Measurements from ENCODE around the gene DTD1. TPM values are rescaled to one million over a fixed set of nuclear protein-coding genes. Genes with fewer than 3 reads are reported as not detected.

DTD1 gene
- total RNA-seq, 3 donors from 2014 or later = 24.1 to 34.6 (median 26.2) TPM

DNA sequence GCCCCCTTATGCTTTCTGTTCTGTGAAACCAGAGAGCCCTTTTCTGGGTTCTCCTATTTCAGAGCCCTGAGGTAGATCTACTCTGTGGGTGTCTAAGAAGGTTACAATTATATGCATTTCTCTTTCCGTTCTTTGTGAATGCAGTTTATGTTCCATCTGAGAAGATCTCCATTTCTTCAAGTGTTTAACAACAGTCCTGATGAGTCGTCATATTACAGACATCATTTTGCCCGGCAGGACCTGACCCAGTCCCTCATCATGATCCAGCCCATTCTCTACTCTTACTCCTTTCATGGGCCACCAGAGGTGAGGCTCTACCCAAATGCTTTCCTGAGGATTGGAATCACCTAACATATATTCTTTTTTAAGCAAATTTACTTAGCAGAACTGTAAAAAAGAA lies 39.4 kb upstream of the DTD1 start:
- intact Hi-C loops (cut with DNase I; ENCODE audit: low total_unique reads) = no loop called here
- Histone ChIP-seq H3K9me3 (no peaks in the 10 kb centered on the region), H3K36me3 (peaks cover 8% of the 10 kb centered on the region), H3K4me3 (no peak overlapping the region), H3K4me1 (no peaks in the 10 kb centered on the region), H3K27me3 (no peaks in the 10 kb centered on the region), H3K27ac (no peak overlapping the region)
- TF ChIP-seq POLR2A (IDR thresholded peaks at IDR 0.05) = no peak
- TF ChIP-seq POLR2AphosphoS5 (IDR thresholded peaks at IDR 0.05) = no peak
- TF ChIP-seq, protein P1, sequence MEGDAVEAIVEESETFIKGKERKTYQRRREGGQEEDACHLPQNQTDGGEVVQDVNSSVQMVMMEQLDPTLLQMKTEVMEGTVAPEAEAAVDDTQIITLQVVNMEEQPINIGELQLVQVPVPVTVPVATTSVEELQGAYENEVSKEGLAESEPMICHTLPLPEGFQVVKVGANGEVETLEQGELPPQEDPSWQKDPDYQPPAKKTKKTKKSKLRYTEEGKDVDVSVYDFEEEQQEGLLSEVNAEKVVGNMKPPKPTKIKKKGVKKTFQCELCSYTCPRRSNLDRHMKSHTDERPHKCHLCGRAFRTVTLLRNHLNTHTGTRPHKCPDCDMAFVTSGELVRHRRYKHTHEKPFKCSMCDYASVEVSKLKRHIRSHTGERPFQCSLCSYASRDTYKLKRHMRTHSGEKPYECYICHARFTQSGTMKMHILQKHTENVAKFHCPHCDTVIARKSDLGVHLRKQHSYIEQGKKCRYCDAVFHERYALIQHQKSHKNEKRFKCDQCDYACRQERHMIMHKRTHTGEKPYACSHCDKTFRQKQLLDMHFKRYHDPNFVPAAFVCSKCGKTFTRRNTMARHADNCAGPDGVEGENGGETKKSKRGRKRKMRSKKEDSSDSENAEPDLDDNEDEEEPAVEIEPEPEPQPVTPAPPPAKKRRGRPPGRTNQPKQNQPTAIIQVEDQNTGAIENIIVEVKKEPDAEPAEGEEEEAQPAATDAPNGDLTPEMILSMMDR (IDR thresholded peaks at IDR 0.05) = no peak
- DNase-seq (ENCODE audit: low spot score in 2 of 2) = no peak

DNA sequence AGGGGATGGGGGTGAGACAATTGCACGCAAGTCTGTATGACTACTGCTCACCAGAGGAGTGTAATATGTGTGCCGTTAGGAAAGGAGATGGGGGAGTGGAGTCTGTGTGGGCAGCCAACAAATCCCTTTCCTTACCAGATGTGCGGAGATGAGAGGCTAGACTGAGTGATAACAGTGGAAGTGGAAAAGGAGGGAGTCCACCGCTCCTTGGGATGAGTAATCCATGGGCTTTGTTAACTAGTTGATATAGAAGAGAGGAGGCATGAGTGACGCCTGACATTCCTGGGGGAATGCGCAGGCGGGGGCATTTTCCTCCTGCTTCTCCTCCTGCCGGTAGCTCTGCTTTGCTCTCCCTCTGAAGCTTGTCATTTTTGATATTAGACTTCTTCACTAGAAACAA lies 34.1 kb upstream of the DTD1 start:
- TF ChIP-seq POLR2AphosphoS5 (IDR thresholded peaks at IDR 0.05) (no peak), POLR2A (IDR thresholded peaks at IDR 0.05) (no peak)
- TF ChIP-seq, protein P1 (IDR thresholded peaks at IDR 0.05) = no peak
- Histone ChIP-seq H3K36me3 (peaks cover 7% of the 10 kb centered on the region), H3K4me1 (no peaks in the 10 kb centered on the region), H3K27ac (no peak overlapping the region), H3K9me3 (no peaks in the 10 kb centered on the region), H3K4me3 (no peak overlapping the region), H3K27me3 (no peaks in the 10 kb centered on the region)
- DNase-seq (ENCODE audit: low spot score in 2 of 2) = no peak
- intact Hi-C loops (cut with DNase I; ENCODE audit: low total_unique reads) = no loop called here

DNA sequence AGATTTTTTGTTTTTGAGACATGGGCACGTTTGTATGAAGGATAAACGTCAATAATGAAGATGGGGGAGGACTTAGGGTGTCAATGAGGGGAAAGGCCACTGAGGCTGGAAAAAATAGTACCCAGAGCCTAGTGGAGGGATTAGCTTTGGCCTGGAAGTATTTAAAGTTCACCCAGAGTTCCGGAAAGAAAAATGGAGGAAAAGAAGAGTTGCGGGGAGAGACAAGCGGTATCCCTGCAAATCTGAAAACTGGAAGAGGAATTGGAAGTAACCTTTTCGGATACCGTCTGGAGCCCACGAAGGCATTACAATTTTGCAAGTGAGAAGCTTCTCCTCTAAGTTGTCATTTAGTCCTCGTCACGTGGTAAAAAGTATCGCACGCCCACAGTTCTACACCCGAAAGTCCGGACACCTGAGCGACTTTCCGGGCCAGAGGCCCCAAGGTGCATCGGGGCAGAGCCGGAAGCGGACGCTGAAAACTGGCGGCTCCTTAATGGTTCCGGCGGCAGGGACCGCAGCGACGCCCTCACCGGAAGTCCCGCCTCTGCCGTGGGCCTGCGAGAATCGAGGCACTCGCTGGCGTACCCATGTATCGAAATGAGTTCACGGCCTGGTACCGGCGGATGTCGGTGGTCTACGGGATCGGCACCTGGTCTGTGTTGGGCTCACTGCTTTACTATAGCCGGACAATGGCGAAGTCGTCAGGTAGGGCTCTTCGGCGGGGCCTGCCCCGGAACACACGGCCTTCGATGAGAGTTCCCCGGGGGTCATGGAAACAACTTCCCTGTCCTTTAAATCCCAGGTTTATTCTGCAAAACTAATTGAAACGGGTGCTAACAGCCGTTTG lies 20.7 kb upstream of the DTD1 start, which contains the start of gene SMIM26:
TSS of gene SMIM26 (plus strand) at position 541 of the 847 bp plus-strand sequence. CDS start at position 588, 47 bp downstream.
- TF ChIP-seq POLR2AphosphoS5 (IDR thresholded peaks at IDR 0.05) (peak; percentile 76 to 88 (median 84)), POLR2A (IDR thresholded peaks at IDR 0.05) (peak; percentile 22)
- TF ChIP-seq, protein P1 (IDR thresholded peaks at IDR 0.05) = no peak
- no peaks in the 10 kb centered on the region for H3K4me1 ChIP-seq
- H3K27me3 ChIP-seq = no peaks in the 10 kb centered on the region
- H3K4me3 ChIP-seq = peak within 1 kb of the TSS; percentile 71 to 73 (median 73)
- H3K27ac ChIP-seq = peak within 1 kb of the TSS; percentile 92 to 93
- intact Hi-C loops (cut with DNase I; ENCODE audit: low total_unique reads) = no loop called here
- H3K36me3 ChIP-seq = no peaks in the 10 kb centered on the region
- no peaks in the 10 kb centered on the region for H3K9me3 ChIP-seq
- DNase-seq (ENCODE audit: low spot score in 2 of 2) = peak; percentile 89 to 91

DNA sequence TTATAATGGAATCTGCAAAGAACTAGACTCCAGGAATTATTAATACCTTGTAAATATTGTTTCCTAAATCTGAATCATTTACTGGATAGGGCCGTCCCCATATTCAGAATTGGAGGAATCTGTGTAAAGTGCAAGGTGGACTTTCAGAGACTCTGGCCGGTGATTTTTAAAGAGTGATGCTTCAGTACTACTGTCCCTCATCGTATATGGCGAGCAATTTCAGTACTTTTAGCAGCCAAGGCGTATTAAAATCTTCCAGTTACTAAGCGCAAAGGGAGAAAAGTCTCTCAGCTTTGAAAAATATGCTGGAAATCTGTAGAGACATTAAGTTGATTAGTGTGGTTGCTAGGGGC lies 20.1 kb upstream of the DTD1 start:
- no peak for DNase-seq (ENCODE audit: low spot score in 2 of 2)
- TF ChIP-seq POLR2A (IDR thresholded peaks at IDR 0.05) (no peak), POLR2AphosphoS5 (IDR thresholded peaks at IDR 0.05) (no peak)
- TF ChIP-seq, protein P1 (IDR thresholded peaks at IDR 0.05) = no peak
- intact Hi-C loops (cut with DNase I; ENCODE audit: low total_unique reads) = no loop called here
- Histone ChIP-seq H3K4me3 (peak overlapping the region; percentile 71 to 73 (median 73)), H3K27ac (peak overlapping the region; percentile 92 to 93), H3K4me1 (no peaks in the 10 kb centered on the region), H3K36me3 (no peaks in the 10 kb centered on the region), H3K9me3 (no peaks in the 10 kb centered on the region), H3K27me3 (no peaks in the 10 kb centered on the region)

DNA sequence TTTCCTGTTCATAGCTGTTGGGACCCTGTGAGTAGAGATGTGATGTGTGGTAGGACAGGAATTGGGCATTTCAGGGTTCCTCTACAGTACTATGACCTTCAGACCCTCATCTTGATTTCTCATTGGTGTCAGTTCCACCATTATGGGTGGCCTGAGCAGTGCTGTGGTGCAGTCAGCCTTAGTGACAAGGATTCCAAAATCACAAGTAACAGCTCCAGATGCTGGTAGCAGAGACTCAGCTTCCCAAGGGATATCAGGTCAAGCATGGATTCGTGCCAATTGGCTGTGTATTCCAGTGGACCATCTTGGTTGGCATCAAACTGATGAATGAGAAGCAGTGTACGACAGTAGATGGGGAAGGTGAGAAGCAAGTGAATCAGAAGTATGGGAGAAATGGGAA lies 16.8 kb upstream of the DTD1 start:
- TF ChIP-seq POLR2A (IDR thresholded peaks at IDR 0.05) (no peak), POLR2AphosphoS5 (IDR thresholded peaks at IDR 0.05) (no peak)
- TF ChIP-seq, protein P1 (IDR thresholded peaks at IDR 0.05) = no peak
- H3K36me3 ChIP-seq = no peaks in the 10 kb centered on the region
- no peaks in the 10 kb centered on the region for H3K27me3 ChIP-seq
- H3K4me1 ChIP-seq = no peaks in the 10 kb centered on the region
- intact Hi-C loops (cut with DNase I; ENCODE audit: low total_unique reads) = no loop called here
- no peak overlapping the region for H3K27ac ChIP-seq
- no peak overlapping the region for H3K4me3 ChIP-seq
- no peaks in the 10 kb centered on the region for H3K9me3 ChIP-seq
- DNase-seq (ENCODE audit: low spot score in 2 of 2) = no peak

Measured in breast epithelium (tissue), 4 donors.